Measurements from ENCODE around the gene TNRC6B. TPM values are rescaled to one million over a fixed set of nuclear protein-coding genes. Genes with fewer than 3 reads are reported as not detected.
A peak's percentile ranks its signal among the peaks of the same experiment; 100 is the strongest.

The TNRC6B gene
- total RNA-seq, 4 donors from 2014 or later: 34.5 to 57.0 (median 45.4) TPM

- Histone ChIP-seq H3K36me3 (peaks cover 0 to 13% (median 0%) of the 10 kb centered on the region in 4 donors), H3K27ac (replicated peaks in 1 of 4) (peak overlapping the region in 1 of 4 donors; percentile 50), H3K27me3 (no peaks in the 10 kb centered on the region), H3K4me3 (no peak overlapping the region), H3K9me3 (no peaks in the 10 kb centered on the region), H3K4me1 (peaks cover 56 to 83% (median 63%) of the 10 kb centered on the region in 4 donors)
- intact Hi-C loops (cut with DNase I): no loop called here
- WGBS: 88% methylated on average over 13 of the region's 13 CpGs
- DNase-seq (ENCODE audit: extremely low spot score): no peak
- TF ChIP-seq EP300 (IDR thresholded peaks at IDR 0.05) (no peak), POLR2A (IDR thresholded peaks at IDR 0.05; ENCODE audit: low read depth) (no peak), POLR2AphosphoS5 (IDR thresholded peaks at IDR 0.05) (no peak), CTCF (IDR thresholded peaks at IDR 0.05) (no peak)
Observed at GRCh38 chr22:40237788-40238424, 60.2 kb downstream of the TNRC6B start.

GRCh38 chr22:40238425-40239344, 61.0 kb downstream of the TNRC6B start:
- H3K4me3 ChIP-seq: no peak overlapping the region
- H3K36me3 ChIP-seq: peaks cover 0 to 7% (median 0%) of the 10 kb centered on the region in 4 donors
- no peaks in the 10 kb centered on the region for H3K9me3 ChIP-seq
- peak; percentile 14 to 25 for TF ChIP-seq POLR2AphosphoS5 (IDR thresholded peaks at IDR 0.05)
- no peak for TF ChIP-seq POLR2A (IDR thresholded peaks at IDR 0.05; ENCODE audit: low read depth)
- intact Hi-C loops (cut with DNase I): no loop called here
- no peak for DNase-seq (ENCODE audit: extremely low spot score)
- WGBS: 63% methylated on average over 16 of the region's 16 CpGs
- H3K27ac ChIP-seq (replicated peaks in 1 of 4): peak overlapping the region; percentile 33 to 58 (median 46)
- no peaks in the 10 kb centered on the region for H3K27me3 ChIP-seq
- peaks cover 58 to 83% (median 63%) of the 10 kb centered on the region in 4 donors for H3K4me1 ChIP-seq

GRCh38 chr22:40239345-40239683, 61.6 kb downstream of the TNRC6B start:
- H3K9me3 ChIP-seq: no peaks in the 10 kb centered on the region
- H3K4me1 ChIP-seq: peaks cover 58 to 83% (median 68%) of the 10 kb centered on the region in 4 donors
- H3K36me3 ChIP-seq: peaks cover 0 to under 1% (median 0%) of the 10 kb centered on the region in 4 donors
- 84% methylated on average over 4 of the region's 4 CpGs for WGBS
- peak overlapping the region; percentile 33 to 58 (median 46) for H3K27ac ChIP-seq (replicated peaks in 1 of 4)
- H3K4me3 ChIP-seq: no peak overlapping the region
- intact Hi-C loops (cut with DNase I): no loop called here
- TF ChIP-seq POLR2A (IDR thresholded peaks at IDR 0.05; ENCODE audit: low read depth) (no peak), CTCF (IDR thresholded peaks at IDR 0.05) (no peak), EP300 (IDR thresholded peaks at IDR 0.05) (no peak), POLR2AphosphoS5 (IDR thresholded peaks at IDR 0.05) (no peak)
- no peak for DNase-seq (ENCODE audit: extremely low spot score)
- no peaks in the 10 kb centered on the region for H3K27me3 ChIP-seq

GRCh38 chr22:40240160-40240559, 62.4 kb downstream of the TNRC6B start:
- Histone ChIP-seq H3K9me3 (no peaks in the 10 kb centered on the region), H3K36me3 (no peaks in the 10 kb centered on the region), H3K4me3 (no peak overlapping the region), H3K4me1 (peaks cover 56 to 79% (median 65%) of the 10 kb centered on the region in 4 donors), H3K27me3 (no peaks in the 10 kb centered on the region), H3K27ac (replicated peaks in 1 of 4) (peak overlapping the region in 1 of 4 donors; percentile 58)
- no peak for DNase-seq (ENCODE audit: extremely low spot score)
- TF ChIP-seq EP300 (IDR thresholded peaks at IDR 0.05): no peak
- TF ChIP-seq POLR2AphosphoS5 (IDR thresholded peaks at IDR 0.05): no peak
- no peak for TF ChIP-seq POLR2A (IDR thresholded peaks at IDR 0.05; ENCODE audit: low read depth)
- TF ChIP-seq CTCF (IDR thresholded peaks at IDR 0.05): no peak
- intact Hi-C loops (cut with DNase I): no loop called here
- WGBS: 86% methylated on average over 3 of the region's 3 CpGs

- H3K9me3 ChIP-seq: no peaks in the 10 kb centered on the region
- no peaks in the 10 kb centered on the region for H3K27me3 ChIP-seq
- no peak for DNase-seq (ENCODE audit: extremely low spot score)
- H3K4me3 ChIP-seq: no peak overlapping the region
- H3K4me1 ChIP-seq: peaks cover 51 to 73% (median 60%) of the 10 kb centered on the region in 4 donors
- H3K36me3 ChIP-seq: no peaks in the 10 kb centered on the region
- TF ChIP-seq POLR2AphosphoS5 (IDR thresholded peaks at IDR 0.05) (no peak), CTCF (IDR thresholded peaks at IDR 0.05) (no peak), POLR2A (IDR thresholded peaks at IDR 0.05; ENCODE audit: low read depth) (no peak), EP300 (IDR thresholded peaks at IDR 0.05) (no peak)
- intact Hi-C loops (cut with DNase I): no loop called here
- no peak overlapping the region for H3K27ac ChIP-seq (replicated peaks in 1 of 4)
Observed at GRCh38 chr22:40240686-40241085, 63.0 kb downstream of the TNRC6B start.
